HG03558 (cell line): Measurements from ENCODE around the gene CUX1.
"Not testable (repeated sequence)": the region's sequence is repeated elsewhere in the genome, so short reads cannot be mapped to it uniquely, and the experiment has no call there.

Source experiments
- ATAC-seq: cut with Tn5 transposase; IDR thresholded peaks from one replicate; pipeline ENCODE4 v1.9.1; 2021; ENCODE audit warnings: moderate number of reproducible peaks; ENCODE audit not compliant: unreplicated experiment; ENCODE audit errors: extremely low read depth

CUX1 gene

GRCh38 chr7:101823596-101823995, 6.2 kb downstream of the CUX1 start:
- ATAC-seq = no peak

GRCh38 chr7:101824440-101824839, 7.0 kb downstream of the CUX1 start:
- ATAC-seq = no peak

DNA sequence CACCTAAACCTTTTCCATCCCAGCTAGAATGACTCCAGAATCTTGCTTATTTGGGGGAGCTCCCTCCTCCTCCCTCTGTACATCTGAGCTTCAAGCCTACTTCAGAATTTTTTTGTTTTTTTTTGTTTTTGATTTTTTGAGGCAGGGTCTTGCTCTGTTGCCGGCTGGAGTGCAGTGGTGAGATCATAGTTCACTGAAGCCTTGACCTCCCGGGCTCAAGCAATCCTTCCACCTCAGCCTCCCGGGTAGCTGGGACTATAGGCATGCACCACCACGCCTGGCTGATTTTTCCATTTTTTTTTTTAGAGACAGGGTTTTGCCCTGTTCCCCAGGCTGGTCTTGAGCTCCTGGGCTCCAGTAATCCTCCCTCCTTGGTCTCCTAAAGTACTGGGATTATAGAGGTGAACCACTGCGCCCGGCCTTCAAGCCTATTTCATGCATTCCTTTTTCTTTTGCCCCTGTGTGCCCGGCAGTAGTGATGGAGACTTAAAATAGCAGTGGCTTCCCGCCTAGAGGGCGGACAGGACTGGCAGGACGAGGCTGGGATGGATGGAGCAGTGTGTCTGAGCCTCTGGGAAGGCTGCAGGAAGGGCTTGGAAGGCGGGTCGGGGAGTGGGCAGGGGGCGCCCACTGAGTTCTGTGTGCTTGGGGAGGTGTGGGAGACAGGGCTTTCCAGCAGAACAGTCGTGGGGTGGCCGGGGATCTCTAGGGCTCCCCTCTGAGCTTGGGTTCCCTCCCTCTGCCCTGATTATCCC, 8.8 kb downstream of the CUX1 start:
- ATAC-seq = no peak

GRCh38 chr7:101828301-101829020, 11.0 kb downstream of the CUX1 start:
- no peak for ATAC-seq

- ATAC-seq = no peak
Measured at GRCh38 chr7:101829374-101829773, 11.9 kb downstream of the CUX1 start.

GRCh38 chr7:101829821-101830220, 12.4 kb downstream of the CUX1 start:
- no peak for ATAC-seq

DNA sequence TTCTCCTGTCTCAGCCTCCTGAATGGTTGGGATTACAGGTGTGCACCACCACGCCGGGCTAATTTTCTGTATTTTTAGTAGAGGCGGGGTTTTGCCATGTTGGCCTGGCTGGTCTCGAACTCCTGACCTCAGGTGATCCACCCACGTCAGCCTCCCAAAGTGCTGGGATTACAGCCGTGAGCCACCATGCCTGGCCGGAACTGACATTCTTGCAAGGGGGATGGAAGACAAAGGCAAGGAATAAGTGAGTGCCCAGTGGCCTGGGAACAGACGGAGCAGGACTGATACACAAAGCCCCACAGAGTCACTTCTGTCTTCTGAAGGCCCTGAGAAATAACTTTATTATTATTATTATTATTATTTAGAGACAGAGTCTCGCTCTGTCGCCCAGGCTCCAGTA, 14.0 kb downstream of the CUX1 start:
- not testable (repeated sequence) for ATAC-seq

DNA sequence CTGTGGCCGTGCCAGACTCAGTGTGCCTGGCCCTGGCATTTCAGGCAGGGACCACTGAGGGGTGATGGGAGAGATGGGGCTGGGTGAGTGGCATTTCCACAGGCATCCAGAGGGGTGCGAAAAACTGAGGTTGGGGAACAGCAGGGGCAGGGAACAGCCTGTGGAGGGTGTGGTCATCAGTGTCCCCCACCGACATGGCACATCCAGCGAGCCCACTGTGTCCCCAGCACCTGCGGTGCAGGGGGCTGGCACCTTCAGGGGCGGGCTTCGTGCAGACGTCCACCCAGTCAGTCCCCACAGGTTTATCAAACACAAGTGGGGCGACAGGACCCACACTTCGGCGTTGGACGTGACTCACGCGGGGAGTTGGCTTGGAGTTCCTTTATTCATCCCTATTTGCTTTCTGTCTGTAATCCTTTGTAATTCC, 14.8 kb downstream of the CUX1 start:
- no peak for ATAC-seq

DNA sequence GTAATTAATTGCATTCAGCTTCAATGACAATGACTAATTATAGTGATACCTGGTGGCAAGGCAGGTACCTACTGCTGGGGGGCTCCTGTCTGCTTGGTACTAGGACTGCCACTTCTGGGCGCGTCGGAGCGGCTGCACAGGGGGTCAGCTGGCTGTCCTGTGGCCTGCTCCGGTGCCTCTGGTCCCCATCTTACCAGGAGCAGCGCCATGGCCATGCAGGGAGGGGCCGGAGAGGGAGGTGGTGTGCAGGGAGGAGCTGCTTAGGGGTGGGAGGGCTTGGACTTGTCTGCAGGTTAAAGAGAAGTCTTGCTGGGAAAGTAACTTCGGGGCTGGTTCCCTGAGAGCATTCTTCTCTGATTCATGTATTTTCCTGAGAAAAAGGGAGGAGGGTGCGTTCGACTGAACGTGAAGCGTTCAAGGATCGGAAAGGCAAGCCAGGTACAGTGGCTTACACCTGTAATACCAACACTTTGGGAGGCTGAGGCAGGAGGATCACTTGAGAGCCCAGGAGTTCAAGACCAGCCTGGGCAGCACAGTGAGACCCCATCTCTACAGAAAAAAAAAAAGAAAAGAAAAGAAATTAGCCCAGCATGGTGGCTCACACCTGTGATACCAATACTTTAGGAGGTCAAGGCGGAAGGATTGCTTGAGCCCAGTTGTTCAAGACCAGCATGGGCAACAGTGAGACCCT, 15.4 kb downstream of the CUX1 start:
- no peak for ATAC-seq

DNA sequence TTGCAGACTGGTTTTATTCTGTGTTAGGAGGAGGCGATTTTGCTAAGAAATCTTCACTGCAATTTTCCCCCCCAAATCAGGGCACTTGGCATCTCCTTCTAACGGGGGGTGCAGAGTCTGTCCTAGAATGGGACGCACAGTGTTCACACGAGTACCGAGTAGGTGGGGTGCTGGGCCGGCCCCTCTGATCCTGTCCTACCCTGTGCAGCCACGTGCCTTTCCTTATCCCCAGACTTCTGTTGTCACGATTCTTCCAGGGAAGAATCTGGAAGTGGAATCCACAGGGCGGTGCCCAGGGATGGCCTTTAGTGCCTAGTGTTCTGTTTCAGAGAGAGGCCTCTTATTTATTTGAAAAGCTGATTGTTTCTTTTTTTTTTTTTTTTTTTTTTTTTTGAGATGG, 16.4 kb downstream of the CUX1 start:
- no peak for ATAC-seq

DNA sequence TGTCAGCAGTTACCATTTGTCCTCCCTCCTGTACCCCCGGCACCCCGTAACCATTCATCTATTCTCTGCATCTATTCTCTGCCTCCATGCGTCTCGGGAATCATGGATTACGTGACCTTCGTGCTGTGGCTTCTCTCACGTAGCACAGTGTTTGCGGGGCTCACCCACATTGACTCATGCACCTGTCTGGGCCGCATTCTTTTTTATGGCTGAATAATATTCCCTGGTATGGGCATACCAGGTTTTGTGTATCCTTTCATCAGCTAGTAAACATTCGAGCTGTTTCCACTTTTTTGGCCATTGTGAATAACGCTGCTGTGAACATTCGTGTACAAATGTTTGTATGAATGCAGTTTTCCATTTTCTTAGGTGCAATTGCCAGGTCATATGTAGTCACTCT, 17.7 kb downstream of the CUX1 start:
- ATAC-seq = no peak

DNA sequence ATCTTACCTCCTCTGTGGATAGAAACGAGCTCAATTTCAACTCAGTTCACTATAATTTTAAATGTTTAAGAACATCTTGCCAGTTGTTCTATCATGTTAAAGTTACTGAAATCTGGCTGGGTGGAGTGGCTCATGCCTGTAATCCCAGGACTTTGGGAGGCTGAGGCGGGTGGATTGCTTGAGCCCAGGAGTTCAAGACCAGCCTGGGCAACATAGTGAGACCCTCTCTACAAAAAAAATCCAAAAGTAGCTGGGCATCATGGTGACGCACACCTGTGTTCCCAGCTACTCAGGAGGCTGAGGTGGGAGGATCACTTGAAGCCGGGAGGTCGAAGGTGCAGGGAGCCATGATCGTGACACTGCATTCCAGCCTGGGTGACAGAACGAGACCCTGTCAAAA, 20.0 kb downstream of the CUX1 start:
- ATAC-seq = not testable (repeated sequence)

GRCh38 chr7:101838837-101839483, 21.5 kb downstream of the CUX1 start:
- no peak for ATAC-seq

- ATAC-seq = no peak
Measured at GRCh38 chr7:101841328-101841727, 23.9 kb downstream of the CUX1 start.

GRCh38 chr7:101843293-101844271, 26.2 kb downstream of the CUX1 start:
- no peak for ATAC-seq

DNA sequence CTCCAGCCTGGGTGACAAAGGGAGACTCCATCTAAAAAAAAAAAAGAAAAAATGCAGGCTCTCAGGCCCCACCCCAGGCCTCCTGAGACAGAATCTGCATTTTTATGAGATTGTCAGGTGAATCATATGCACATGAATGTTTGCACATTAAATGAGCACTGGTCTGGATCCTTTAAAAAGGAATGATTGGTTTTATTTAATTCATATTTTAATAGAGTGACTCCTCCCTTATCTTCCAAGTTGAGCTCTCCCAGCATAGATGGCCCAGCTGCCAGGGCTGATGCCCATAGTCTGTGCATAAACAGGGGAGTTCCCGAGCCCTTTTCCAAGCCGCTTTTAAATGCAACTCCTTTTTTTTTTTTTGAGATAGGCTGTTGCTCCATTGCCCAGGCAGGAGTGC, 28.5 kb downstream of the CUX1 start:
- no peak for ATAC-seq

GRCh38 chr7:101846800-101847538, 29.5 kb downstream of the CUX1 start:
- ATAC-seq = no peak

DNA sequence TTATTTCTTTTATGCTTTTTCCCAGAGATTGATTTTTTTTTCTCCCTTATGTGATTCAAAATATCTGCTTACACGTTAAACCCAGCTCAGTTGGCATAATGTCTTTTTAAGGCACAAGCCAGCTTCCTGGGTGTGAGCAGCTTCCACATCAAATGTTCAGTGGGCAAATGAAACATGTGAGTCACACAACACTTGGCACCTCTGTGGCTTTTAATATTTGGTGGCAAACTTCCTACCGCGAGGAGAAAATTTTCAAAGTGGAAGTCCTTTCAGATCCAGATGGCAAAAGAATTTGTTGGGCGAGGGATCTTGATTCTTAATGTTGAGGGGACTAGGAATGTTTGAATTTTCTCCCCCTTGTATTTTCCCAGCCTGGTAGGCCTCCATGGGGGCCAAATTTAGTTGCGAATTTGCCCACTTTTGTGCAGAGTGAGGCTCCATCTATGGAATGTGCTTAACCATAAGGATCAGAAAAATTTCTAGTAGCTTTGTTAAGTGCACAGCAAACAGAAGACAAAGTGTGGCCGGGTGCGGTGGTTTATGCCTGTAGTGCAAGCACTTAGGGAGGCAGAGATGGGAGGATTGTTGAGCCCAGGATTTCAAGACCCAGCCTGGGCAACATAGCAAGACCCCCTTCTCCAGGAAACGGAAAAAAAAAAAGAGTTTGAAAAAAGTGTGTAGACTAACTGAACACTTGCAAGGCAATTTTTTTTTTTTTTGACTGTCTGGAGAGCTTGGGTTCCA, 31.0 kb downstream of the CUX1 start:
- no peak for ATAC-seq
